PC-3 (cell line): ENCODE data around the gene EPO. TPM values are rescaled to one million over a fixed set of nuclear protein-coding genes. Genes with fewer than 3 reads are reported as not detected.

Source experiments
- ATAC-seq: fragments of 200-7000 bp; cut with Tn5 transposase; 2 replicates; pipeline ENCODE4 v1.9.1; 2020; ENCODE audit warnings: mild to moderate bottlenecking, moderate library complexity
- BruUV-seq: library from RNA; stranded (reverse); fragments of 400-500 nt; replicated peaks from 2 replicates; lab custom pipeline; 2021; lab: Mats Ljungman, UMichigan
- CTCF ChIA-PET: fragments of 300-600 bp; sonication (Branson Sonifier 250); formaldehyde crosslinking; loops from one replicate; lab custom pipeline; 2022; ENCODE audit warnings: antibody characterized with exemption; lab: Charles Lee
- POLR2A ChIA-PET: fragments of 300-600 bp; sonication (Branson Sonifier 250); formaldehyde crosslinking; loops from one replicate; lab custom pipeline; 2022; ENCODE audit warnings: antibody characterized with exemption; ENCODE audit not compliant: unreplicated experiment; lab: Charles Lee
- DNase-seq: peaks from one replicate; pipeline ENCODE4 v3.0.0-alpha.2; 2015
- H2AFZ ChIP-seq: fragments of 300-600 bp; sonication (generic); 2 replicates; pipeline ENCODE4 v1.6.0; 2016; ENCODE audit warnings: antibody characterized with exemption, low read length
- H3F3A ChIP-seq: fragments of 300-600 bp; sonication (generic); one replicate; pipeline ENCODE4 v1.6.0; 2017; ENCODE audit warnings: antibody characterized with exemption, low read length, control low read depth, mild to moderate bottlenecking; ENCODE audit not compliant: unreplicated experiment
- H3K27ac ChIP-seq: fragments of 300-600 bp; sonication (generic); 2 replicates; pipeline ENCODE4 v1.5.1; 2016; ENCODE audit warnings: mild to moderate bottlenecking, low read length
- H3K27me3 ChIP-seq: fragments of 300-600 bp; sonication (generic); 2 replicates; pipeline ENCODE4 v1.6.1; 2016; ENCODE audit warnings: low read length, mixed read lengths
- H3K36me3 ChIP-seq: fragments of 300-600 bp; sonication (generic); 2 replicates; pipeline ENCODE4 v1.6.1; 2016; ENCODE audit warnings: low read depth, mixed run types, low read length, mixed read lengths
- H3K4me1 ChIP-seq: fragments of 300-600 bp; sonication (generic); 2 replicates; pipeline ENCODE4 v1.5.1; 2016; ENCODE audit warnings: low read length; ENCODE audit not compliant: insufficient read depth
- H3K4me2 ChIP-seq: fragments of 300-600 bp; sonication (generic); 2 replicates; pipeline ENCODE4 v1.6.0; 2016; ENCODE audit warnings: low read length
- H3K4me3 ChIP-seq: fragments of 300-600 bp; sonication (generic); 2 replicates; pipeline ENCODE4 v1.5.1; 2016; ENCODE audit warnings: mild to moderate bottlenecking, low read length, mixed read lengths
- H3K79me2 ChIP-seq: fragments of 300-600 bp; sonication (generic); 2 replicates; pipeline ENCODE4 v1.6.1; 2017; ENCODE audit warnings: low read length, mixed read lengths
- H3K9ac ChIP-seq: fragments of 300-600 bp; sonication (generic); 2 replicates; pipeline ENCODE4 v1.6.0; 2016; ENCODE audit warnings: mild to moderate bottlenecking, low read length
- H3K9me2 ChIP-seq: fragments of 300-600 bp; sonication (generic); replicated peaks from 2 replicates; pipeline ENCODE4 v1.6.1; 2016; ENCODE audit warnings: mixed run types, low read length, mixed read lengths
- H3K9me3 ChIP-seq: fragments of 300-600 bp; sonication (generic); 2 replicates; pipeline ENCODE4 v1.6.1; 2016; ENCODE audit warnings: low read length, mixed read lengths
- H4K20me1 ChIP-seq: fragments of 300-600 bp; sonication (generic); 2 replicates; pipeline ENCODE4 v1.6.1; 2016; ENCODE audit warnings: low read length, mixed read lengths
- EZH2 ChIP-seq: fragments of 300-600 bp; sonication (generic); IDR thresholded peaks from one replicate; pipeline ENCODE4 v1.6.1; 2017; ENCODE audit warnings: antibody characterized with exemption, mild to moderate bottlenecking, low read length; ENCODE audit not compliant: unreplicated experiment
- EZH2phosphoT487 ChIP-seq: fragments of 300-600 bp; sonication (generic); IDR thresholded peaks from 2 replicates; pipeline ENCODE4 v1.6.1; 2018; ENCODE audit warnings: mild to moderate bottlenecking, antibody characterized with exemption, low read length, borderline replicate concordance
- intact Hi-C: fragments of 100-400 bp; cut with micrococcal nuclease; formaldehyde crosslinking; loops from 2 replicates; pipeline ENCODE4 v1.9.0; 2023
- total RNA-seq: library from RNA; depleted of rRNA; stranded (reverse); fragments of >200 nt; gene quantifications from 2 replicates; pipeline ENCODE4 v1.2.3, GENCODE V29; 2014
- TF ChIP-seq, protein P1 (sequence below): fragments of 300-600 bp; sonication (generic); conservative IDR thresholded peaks from 2 replicates; pipeline ENCODE4 v1.5.1; 2017; ENCODE audit warnings: antibody characterized with exemption, low read depth, mild to moderate bottlenecking, low read length

EPO gene
- total RNA-seq, 1 experiment from 2014 or later = not detected

DNA sequence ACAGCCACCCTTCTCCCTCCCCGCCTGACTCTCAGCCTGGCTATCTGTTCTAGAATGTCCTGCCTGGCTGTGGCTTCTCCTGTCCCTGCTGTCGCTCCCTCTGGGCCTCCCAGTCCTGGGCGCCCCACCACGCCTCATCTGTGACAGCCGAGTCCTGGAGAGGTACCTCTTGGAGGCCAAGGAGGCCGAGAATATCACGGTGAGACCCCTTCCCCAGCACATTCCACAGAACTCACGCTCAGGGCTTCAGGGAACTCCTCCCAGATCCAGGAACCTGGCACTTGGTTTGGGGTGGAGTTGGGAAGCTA lies 1.2 kb downstream of the EPO start:
- ATAC-seq (no peak), DNase-seq (no peak)
- intact Hi-C loops = no loop called here
- TF ChIP-seq EZH2phosphoT487 (no peak), EZH2 (no peak)
- TF ChIP-seq, protein P1, sequence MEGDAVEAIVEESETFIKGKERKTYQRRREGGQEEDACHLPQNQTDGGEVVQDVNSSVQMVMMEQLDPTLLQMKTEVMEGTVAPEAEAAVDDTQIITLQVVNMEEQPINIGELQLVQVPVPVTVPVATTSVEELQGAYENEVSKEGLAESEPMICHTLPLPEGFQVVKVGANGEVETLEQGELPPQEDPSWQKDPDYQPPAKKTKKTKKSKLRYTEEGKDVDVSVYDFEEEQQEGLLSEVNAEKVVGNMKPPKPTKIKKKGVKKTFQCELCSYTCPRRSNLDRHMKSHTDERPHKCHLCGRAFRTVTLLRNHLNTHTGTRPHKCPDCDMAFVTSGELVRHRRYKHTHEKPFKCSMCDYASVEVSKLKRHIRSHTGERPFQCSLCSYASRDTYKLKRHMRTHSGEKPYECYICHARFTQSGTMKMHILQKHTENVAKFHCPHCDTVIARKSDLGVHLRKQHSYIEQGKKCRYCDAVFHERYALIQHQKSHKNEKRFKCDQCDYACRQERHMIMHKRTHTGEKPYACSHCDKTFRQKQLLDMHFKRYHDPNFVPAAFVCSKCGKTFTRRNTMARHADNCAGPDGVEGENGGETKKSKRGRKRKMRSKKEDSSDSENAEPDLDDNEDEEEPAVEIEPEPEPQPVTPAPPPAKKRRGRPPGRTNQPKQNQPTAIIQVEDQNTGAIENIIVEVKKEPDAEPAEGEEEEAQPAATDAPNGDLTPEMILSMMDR = no peak
- POLR2A ChIA-PET = no interaction called here
- Histone ChIP-seq H3K9me2 (no peaks in the 10 kb centered on the region), H3K9me3 (no peaks in the 10 kb centered on the region), H3K27ac (no peak overlapping the region), H3K36me3 (no peaks in the 10 kb centered on the region), H3K79me2 (no peaks in the 10 kb centered on the region), H3K4me2 (no peak overlapping the region), H3F3A (no peaks in the 10 kb centered on the region), H3K4me1 (peaks cover 8% of the 10 kb centered on the region), H2AFZ (no peak overlapping the region), H3K27me3 (no peaks in the 10 kb centered on the region), H3K9ac (no peak overlapping the region), H3K4me3 (no peak overlapping the region), H4K20me1 (no peaks in the 10 kb centered on the region)
- BruUV-seq = no TSS peak
- CTCF ChIA-PET = no interaction called here

DNA sequence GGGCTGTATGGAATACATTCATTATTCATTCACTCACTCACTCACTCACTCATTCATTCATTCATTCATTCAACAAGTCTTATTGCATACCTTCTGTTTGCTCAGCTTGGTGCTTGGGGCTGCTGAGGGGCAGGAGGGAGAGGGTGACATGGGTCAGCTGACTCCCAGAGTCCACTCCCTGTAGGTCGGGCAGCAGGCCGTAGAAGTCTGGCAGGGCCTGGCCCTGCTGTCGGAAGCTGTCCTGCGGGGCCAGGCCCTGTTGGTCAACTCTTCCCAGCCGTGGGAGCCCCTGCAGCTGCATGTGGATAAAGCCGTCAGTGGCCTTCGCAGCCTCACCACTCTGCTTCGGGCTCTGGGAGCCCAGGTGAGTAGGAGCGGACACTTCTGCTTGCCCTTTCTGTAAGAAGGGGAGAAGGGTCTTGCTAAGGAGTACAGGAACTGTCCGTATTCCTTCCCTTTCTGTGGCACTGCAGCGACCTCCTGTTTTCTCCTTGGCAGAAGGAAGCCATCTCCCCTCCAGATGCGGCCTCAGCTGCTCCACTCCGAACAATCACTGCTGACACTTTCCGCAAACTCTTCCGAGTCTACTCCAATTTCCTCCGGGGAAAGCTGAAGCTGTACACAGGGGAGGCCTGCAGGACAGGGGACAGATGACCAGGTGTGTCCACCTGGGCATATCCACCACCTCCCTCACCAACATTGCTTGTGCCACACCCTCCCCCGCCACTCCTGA lies 2.4 kb downstream of the EPO start:
- BruUV-seq = no TSS peak

More for the DNA sequence above, 2.4 kb downstream of the EPO start:
- Histone ChIP-seq H3K79me2 (no peaks in the 10 kb centered on the region), H3K4me3 (no peak overlapping the region), H3K9me2 (no peaks in the 10 kb centered on the region), H2AFZ (no peak overlapping the region), H3K4me1 (peaks cover 13% of the 10 kb centered on the region), H3K27ac (no peak overlapping the region), H3K4me2 (no peak overlapping the region), H3K36me3 (no peaks in the 10 kb centered on the region), H4K20me1 (no peaks in the 10 kb centered on the region), H3K9ac (no peak overlapping the region), H3K27me3 (no peaks in the 10 kb centered on the region), H3K9me3 (no peaks in the 10 kb centered on the region), H3F3A (no peaks in the 10 kb centered on the region)
- TF ChIP-seq, protein P1 = no peak
- TF ChIP-seq EZH2 = no peak
- no peak for TF ChIP-seq EZH2phosphoT487
- CTCF ChIA-PET = interaction anchor here (0.5 to 1.1 kb wide), 2 partner anchors 17 to 134 kb away, joined by 3 read pairs; partner anchors contain the start of gene POP7
- POLR2A ChIA-PET = no interaction called here
- intact Hi-C loops = no loop called here
- DNase-seq (no peak), ATAC-seq (no peak)
